ENCODE measurements around the gene HLCS.

Gene HLCS

GRCh38 chr21:36803816-36804439 is 162.5 kb downstream of the HLCS start:
- DNase-seq = no peak

- no peak for DNase-seq
Measured at GRCh38 chr21:36803051-36803645, 163.3 kb downstream of the HLCS start.

DNA sequence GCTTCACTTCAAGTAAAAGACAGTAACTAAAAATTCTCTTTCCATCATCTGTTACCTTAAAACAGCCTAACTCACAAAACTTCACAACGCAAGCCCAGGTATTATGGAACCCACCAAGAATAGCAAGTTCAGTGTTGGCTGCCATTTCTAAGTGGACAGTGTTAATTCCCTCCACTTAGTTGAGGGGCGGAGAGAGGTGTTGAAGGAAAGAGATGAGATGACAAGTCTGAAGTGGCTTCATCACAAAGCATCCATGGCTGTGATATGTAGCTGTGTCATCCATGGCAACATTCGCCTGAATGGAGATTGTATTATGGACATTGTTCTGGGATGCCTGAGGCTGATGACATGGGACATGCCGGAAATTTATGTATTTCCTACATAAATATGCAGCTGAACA is 165.7 kb downstream of the HLCS start:
- no peak for DNase-seq

DNA sequence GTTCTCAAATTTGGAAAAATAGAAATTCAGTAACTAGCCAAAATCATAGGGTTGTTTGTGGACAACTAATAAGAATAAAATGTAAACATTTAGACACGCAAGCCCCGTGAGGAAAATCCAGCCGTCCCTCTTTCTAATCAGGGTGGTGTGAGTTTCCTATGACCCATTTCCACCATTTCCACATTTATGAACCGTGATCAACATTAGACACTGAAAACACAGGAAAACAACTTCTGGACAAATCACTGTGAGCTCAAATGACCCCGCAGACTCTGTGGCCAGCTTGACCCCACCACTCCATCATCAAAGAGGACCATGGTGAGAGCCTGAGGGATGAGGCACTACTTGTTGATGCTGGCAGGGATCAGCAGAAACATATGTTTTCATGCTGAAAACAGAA is 166.6 kb downstream of the HLCS start:
- DNase-seq = no peak

DNA sequence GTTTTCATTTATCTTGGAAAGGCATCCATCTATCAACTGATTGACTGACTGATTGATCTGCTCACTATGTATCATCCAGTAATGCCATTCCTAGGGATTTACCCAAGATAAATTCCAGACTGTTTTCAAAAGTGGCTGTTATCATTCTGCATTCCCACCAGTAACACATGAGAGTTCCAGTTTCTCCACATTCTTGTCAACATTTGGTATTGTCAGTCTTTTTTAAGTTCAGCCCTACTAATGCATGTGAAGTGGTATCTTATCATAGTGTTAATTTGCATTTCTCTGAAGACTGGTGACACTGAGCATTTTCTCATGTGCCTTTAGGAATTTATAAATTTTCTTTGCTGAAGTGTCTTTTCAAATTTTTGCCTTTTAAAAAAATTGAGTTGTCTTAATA is 168.0 kb downstream of the HLCS start:
- no peak for DNase-seq

DNA sequence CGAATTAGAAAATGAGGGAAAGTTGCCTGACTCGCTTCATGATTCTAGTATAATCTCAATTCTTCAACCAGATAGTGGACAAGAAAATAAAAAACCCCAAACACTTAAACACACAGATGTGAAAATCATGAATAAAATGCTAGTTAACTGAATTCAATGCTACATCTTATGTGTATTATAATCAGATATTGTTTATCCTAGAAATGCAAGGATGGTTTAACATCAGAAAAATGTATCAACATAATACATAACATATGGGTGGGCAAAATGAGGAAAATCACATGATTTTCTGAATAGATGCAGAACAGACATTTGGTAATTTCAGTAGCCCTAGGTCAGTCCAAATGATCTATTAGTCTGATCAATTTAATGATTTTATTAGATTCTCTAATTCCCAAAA is 170.4 kb downstream of the HLCS start:
- no peak for DNase-seq

DNA sequence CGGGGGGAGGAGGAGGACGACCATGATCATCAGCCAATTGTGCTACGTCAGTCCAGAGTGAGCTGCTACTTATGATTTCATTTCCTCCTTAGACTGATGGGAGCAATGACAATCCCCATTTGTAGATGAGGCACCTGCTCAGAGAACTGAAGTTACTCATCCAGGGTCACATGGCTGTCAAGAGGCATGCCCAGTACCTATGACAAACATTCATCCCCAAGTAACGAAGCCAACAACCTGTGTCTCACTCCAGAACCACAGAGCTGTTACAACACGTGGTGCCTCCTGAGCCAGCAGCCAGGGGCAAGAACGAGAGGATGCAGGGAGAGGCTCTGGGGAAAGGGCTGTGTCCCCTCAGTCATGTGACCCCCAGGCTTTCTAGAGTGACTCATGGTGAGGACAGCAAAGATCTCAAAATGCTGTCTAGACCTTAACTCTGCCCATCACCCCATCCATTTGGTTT is 173.9 kb downstream of the HLCS start:
- no peak for DNase-seq

- no peak for DNase-seq
Measured at GRCh38 chr21:36791695-36792470, 174.6 kb downstream of the HLCS start.

DNA sequence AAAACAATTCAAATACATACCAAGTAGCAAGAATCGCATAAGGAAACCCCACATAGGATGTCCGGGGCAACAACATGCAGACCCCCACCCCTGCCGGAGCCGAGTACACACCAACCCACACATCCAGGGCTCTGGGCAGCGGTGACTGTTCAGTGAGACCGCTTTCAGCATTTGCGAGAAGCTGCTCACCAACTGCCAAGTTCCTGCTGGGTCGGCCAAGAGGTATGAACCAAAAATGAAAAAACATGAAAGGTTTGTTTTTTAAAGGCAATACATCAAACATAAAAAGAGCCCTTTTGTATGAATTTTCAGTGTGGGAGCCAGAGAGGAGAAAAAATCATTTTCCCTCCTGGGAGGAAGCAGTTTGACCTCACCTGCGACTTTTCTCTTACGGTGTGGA is 175.3 kb downstream of the HLCS start:
- no peak for DNase-seq

DNA sequence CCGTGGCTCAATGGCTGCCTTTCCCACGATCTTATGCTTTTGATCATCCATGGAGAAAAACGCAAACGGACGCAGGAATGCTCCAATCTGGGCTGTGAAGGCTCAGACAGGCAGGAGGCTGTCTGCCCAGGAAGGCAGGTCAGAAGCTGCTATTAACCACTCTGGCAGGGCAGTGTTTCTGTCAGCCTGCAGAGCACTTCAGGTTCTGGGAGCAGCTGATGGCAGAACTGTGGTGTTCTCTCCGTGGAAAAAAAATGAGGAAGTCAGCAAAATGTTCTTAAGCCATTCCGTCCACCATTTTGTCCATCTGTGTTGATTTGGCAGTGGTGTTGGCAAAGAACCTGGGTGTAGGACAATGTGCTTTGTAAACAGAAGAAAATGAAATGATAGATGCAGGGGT is 175.9 kb downstream of the HLCS start:
- DNase-seq = no peak

DNA sequence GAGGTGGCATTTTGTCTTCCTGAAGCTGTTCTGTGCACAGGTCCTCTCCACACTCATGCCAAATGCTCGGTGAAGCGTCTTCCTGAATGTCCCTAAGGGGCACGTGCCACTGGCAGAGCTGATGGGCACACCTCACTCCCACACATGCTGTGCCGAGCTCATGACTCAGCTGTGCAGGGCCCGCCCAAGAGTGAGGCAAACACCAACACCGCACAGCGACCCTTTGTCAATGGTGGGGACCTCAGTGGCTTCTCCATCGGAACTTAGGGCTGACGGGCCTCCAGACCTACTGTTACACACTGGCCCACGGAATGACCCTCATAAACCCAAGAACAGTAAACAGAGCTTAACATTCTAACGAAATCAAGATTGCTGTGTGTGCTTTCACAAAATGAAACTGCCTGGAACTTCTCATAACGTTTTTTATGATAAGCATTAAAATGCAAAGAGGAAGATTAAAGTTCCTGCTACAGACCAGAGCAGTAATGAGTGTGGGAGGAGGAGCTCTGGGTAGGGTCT is 178.3 kb downstream of the HLCS start:
- DNase-seq = no peak

DNA sequence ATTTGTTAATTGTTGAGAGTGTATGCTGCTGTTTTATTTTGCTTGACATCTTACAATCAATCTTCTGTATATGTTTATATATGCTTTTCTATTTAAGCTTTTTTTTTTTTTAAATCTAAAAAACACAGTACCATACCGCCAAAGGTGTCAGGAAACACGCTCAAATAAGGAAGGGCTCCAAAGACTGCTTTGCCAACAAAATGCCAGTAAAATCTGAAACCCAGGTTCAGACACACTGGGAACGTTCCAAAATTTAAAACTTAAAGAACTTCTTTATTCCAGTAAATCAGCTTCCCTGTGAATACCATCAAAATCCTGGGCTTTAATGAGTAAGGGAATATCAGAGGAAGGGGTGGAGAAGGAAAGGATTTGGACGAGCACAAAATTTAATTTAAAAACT is 180.3 kb downstream of the HLCS start:
- DNase-seq = no peak

DNA sequence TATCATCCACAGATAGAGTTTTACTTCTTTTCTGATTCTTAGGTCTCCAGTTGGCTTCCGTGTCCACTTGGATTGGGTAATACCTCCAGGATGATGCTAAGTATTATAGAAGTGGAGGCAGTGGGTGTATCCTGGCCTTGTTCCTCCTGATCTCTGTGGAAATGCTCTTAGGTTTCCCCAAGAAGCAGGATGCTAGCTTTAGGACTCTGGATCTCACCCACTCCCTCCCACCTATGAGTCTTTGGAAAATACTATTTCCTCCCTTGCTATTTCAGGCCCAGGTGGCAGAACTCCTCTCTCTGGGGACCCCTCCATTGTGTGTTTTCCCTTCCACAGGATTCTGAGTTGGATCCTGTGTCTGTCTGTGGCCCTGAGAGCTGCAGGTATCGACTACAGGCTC is 180.9 kb downstream of the HLCS start:
- DNase-seq = no peak

DNA sequence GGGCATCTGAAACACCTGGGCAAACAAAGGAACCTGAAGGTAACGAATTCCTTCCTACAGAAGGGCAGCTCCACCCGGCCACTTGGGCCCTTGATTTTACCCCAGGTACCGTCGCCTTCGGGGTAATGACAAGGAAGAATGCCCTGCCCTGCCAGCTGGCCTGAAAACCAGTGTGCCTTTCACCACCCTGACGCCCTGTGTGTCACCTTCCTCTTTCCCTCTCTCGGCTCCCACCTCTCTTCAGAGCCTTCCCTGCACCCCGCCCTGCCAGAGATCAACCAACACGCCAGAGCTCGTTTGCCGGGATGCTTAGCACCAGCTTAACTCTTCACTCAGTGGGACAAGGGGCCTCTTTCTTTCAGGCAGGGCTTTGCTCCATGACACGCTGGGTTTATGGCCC is 181.5 kb downstream of the HLCS start:
- DNase-seq = no peak

DNA sequence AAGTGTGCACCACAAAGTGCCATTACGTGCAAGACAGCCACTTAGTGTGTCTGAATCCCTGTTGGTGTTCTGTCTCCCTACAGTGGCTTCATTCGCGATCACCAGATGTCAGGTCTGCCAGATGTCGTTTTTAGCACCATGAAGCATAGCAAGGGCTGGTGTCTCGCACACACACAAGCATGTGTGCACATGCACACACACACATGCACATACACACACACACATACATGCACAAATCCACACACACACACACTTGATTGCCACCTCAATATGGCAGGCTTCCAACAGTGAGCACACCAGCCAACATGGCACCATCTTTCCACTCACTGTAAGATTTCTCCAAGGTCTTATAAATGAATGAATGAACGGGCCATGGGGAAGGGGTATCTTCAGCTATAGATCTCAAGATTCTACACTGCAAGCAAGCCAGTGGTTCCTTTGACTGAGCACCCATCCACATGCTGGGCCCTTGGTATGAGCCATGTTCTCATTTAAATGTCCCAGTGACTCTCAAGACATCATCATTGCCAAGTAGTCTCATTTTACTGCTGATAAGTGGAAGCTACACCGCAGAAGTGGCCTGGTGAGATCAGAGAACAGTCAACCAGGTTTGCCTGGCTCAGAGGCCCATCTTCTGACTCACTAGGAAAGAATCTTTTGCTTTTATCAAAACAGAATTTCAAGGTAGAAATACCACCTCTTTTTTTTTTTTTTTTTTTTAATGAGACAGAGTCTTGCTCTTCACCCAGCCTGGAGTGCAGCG is 182.7 kb downstream of the HLCS start:
- DNase-seq = no peak

- DNase-seq = no peak
Measured at GRCh38 chr21:36780861-36781260, 185.6 kb downstream of the HLCS start.

- DNase-seq = no peak
Measured at GRCh38 chr21:36776981-36777617, 189.4 kb downstream of the HLCS start.

DNA sequence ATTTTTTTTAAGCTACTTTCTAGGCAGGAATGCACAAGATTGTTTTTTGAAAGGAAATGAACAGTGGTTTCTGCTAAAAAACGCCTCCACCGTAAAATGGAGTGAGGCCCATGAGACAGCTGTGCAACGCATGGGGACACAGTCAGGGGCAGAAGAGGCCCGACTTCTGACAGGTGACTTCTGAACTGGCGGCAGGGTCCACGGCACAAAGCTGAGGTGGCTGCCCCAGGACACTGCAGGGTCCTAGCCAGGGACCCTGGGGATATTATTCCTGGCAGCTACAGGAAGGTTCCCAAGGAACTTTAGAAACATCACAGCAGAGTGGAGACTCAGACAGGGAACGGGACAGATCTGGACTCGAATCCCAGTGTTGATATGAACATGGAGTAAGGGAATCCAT is 192.5 kb downstream of the HLCS start:
- DNase-seq = no peak

- no peak for DNase-seq
Measured at GRCh38 chr21:36773117-36773516, 193.4 kb downstream of the HLCS start.

- DNase-seq = no peak
Measured at GRCh38 chr21:36769051-36769839, 197.2 kb downstream of the HLCS start.

- no peak for DNase-seq
Measured at GRCh38 chr21:36768496-36768895, 198.0 kb downstream of the HLCS start.

- DNase-seq = no peak
Measured at GRCh38 chr21:36767096-36767495, 199.4 kb downstream of the HLCS start.

All from NCI-H2107 (cell line).